H1 (cell line): Measurements from ENCODE around the gene APC2. TPM values are rescaled to one million over a fixed set of nuclear protein-coding genes. Genes with fewer than 3 reads are reported as not detected.
A peak's percentile ranks its signal among the peaks of the same experiment; 100 is the strongest.

Experiments used
- CTCF ChIA-PET: fragments of 300-600 bp; sonication (Branson Sonifier 250); formaldehyde crosslinking; loops from one replicate; lab custom pipeline; 2021; ENCODE audit not compliant: partially characterized antibody; lab: Charles Lee
- POLR2A ChIA-PET: fragments of 300-600 bp; sonication (Branson Sonifier 250); formaldehyde crosslinking; loops from one replicate; lab custom pipeline; 2021; ENCODE audit warnings: inconsistent platforms; ENCODE audit not compliant: partially characterized antibody; lab: Charles Lee
- DNase-seq, 2 experiments: peaks; one replicate each; pipeline versions ENCODE4 v3.0.0 to v3.0.0-alpha.2; 2010 to 2022; ENCODE audit warnings: low spot score in 2 of 2, low read depth in 1 of 2, mixed read lengths in 1 of 2
- FAIRE-seq: peaks from 2 replicates; lab custom pipeline; 2011; peaks lifted over from hg19 to GRCh38; lab: Jason Lieb, UNC
- H2AFZ ChIP-seq: 2 replicates; pipeline ENCODE4 v1.8.1; 2012; ENCODE audit warnings: low read length, inconsistent platforms
- H2AK5ac ChIP-seq: 2 replicates; pipeline ENCODE4 v1.6.1; 2013; ENCODE audit warnings: low read depth, low read length
- H2BK120ac ChIP-seq: replicated peaks from 2 replicates; pipeline ENCODE3; 2013; ENCODE audit warnings: low read depth, low read length, inconsistent platforms
- H2BK12ac ChIP-seq: 2 replicates; pipeline ENCODE4 v1.6.1; 2013; ENCODE audit warnings: low read depth, low read length
- H2BK15ac ChIP-seq: 2 replicates; pipeline ENCODE4 v1.6.1; 2013; ENCODE audit warnings: low read length
- H2BK20ac ChIP-seq: 2 replicates; pipeline ENCODE4 v1.6.1; 2013; ENCODE audit warnings: low read length
- H2BK5ac ChIP-seq: 2 replicates; pipeline ENCODE4 v1.6.1; 2013; ENCODE audit warnings: low read depth, low read length
- H3K14ac ChIP-seq: 2 replicates; pipeline ENCODE4 v1.6.1; 2013; ENCODE audit warnings: inconsistent platforms; ENCODE audit not compliant: insufficient read length
- H3K18ac ChIP-seq: 2 replicates; pipeline ENCODE4 v1.6.1; 2013; ENCODE audit warnings: low read length; ENCODE audit errors: extremely low read depth
- H3K23ac ChIP-seq: 2 replicates; pipeline ENCODE4 v1.6.1; 2013; ENCODE audit warnings: inconsistent platforms; ENCODE audit not compliant: insufficient read length
- H3K23me2 ChIP-seq: 2 replicates; pipeline ENCODE4 v1.6.1; 2013; ENCODE audit warnings: low read depth, low read length
- H3K27ac ChIP-seq: 2 replicates; pipeline ENCODE4 v1.6.1; 2011; ENCODE audit warnings: low read depth, low read length, inconsistent platforms
- H3K27me3 ChIP-seq, 4 experiments: replicated peaks in 1 of 4; 1 replicate in 1 of 4; 2 replicates in 3 of 4; pipeline versions ENCODE4 v1.6.1 to v1.8.1; 2011 to 2013; ENCODE audit warnings: low read length in 3 of 4, mild to moderate bottlenecking in 3 of 4, inconsistent platforms in 2 of 4, mixed read lengths in 2 of 4, moderate library complexity in 1 of 4; ENCODE audit not compliant: control insufficient read depth in 3 of 4, insufficient read depth in 3 of 4; ENCODE audit errors: extremely low read depth in 1 of 4
- H3K36me3 ChIP-seq, 4 experiments: 2 replicates each; pipeline versions ENCODE4 v1.6.1 to v1.8.1; 2011 to 2013; ENCODE audit warnings: mild to moderate bottlenecking in 4 of 4, low read length in 3 of 4, moderate library complexity in 2 of 4, control low read depth in 1 of 4, inconsistent platforms in 1 of 4; ENCODE audit not compliant: insufficient read depth in 4 of 4, control insufficient read depth in 2 of 4
- H3K4ac ChIP-seq: replicated peaks from 2 replicates; pipeline ENCODE3; 2013; ENCODE audit warnings: low read length, low read depth, mixed read lengths, inconsistent platforms; ENCODE audit not compliant: insufficient read length
- H3K4me1 ChIP-seq, 4 experiments: replicated peaks in 1 of 4; 1 replicate in 1 of 4; 2 replicates in 3 of 4; pipeline versions ENCODE4 v1.6.1 to v1.8.1; 2011 to 2013; ENCODE audit warnings: low read length in 3 of 4, inconsistent platforms in 2 of 4, mixed read lengths in 1 of 4; ENCODE audit not compliant: insufficient read depth in 4 of 4, control insufficient read depth in 3 of 4
- H3K4me2 ChIP-seq, 2 experiments: 2 replicates each; pipeline versions ENCODE4 v1.6.1 to v1.8.1; 2011 to 2013; ENCODE audit warnings: low read depth in 2 of 2, low read length in 2 of 2, control low read depth in 1 of 2, inconsistent platforms in 1 of 2, mild to moderate bottlenecking in 1 of 2; ENCODE audit not compliant: insufficient read depth in 1 of 2
- H3K4me3 ChIP-seq, 4 experiments: fragments of 200-600, 300-600 bp in 1 of 4; sonication (generic), shearing (Covaris generic), sonication (Bioruptor Twin) in 1 of 4; 2 replicates each; pipeline versions ENCODE4 v1.5.1 to v1.8.1; 2011 to 2016; ENCODE audit warnings: low read length in 4 of 4, low read depth in 3 of 4, control low read depth in 2 of 4, inconsistent platforms in 2 of 4, mild to moderate bottlenecking in 2 of 4, mixed read lengths in 1 of 4, moderate library complexity in 1 of 4; ENCODE audit not compliant: insufficient read depth in 2 of 4; ENCODE audit errors: extremely low read depth in 1 of 4
- H3K56ac ChIP-seq: replicated peaks from 2 replicates; pipeline ENCODE3; 2013; ENCODE audit warnings: low read depth, mild to moderate bottlenecking, mixed read lengths, low read length, inconsistent platforms; ENCODE audit not compliant: insufficient read length
- H3K79me1 ChIP-seq: 2 replicates; pipeline ENCODE4 v1.6.1; 2013; ENCODE audit warnings: low read depth, low read length, control low read depth
- H3K79me2 ChIP-seq, 2 experiments: 2 replicates each; pipeline versions ENCODE4 v1.6.1 to v1.8.1; 2012 to 2013; ENCODE audit warnings: low read length in 2 of 2, mild to moderate bottlenecking in 2 of 2, inconsistent platforms in 1 of 2; ENCODE audit not compliant: insufficient read depth in 2 of 2, control insufficient read depth in 1 of 2
- H3K9ac ChIP-seq, 4 experiments: replicated peaks in 1 of 4; 1 replicate in 1 of 4; 2 replicates in 3 of 4; pipeline versions ENCODE4 v1.6.1 to v1.8.1; 2011 to 2013; ENCODE audit warnings: low read depth in 3 of 4, low read length in 3 of 4, control low read depth in 2 of 4, mild to moderate bottlenecking in 2 of 4, moderate library complexity in 2 of 4, inconsistent platforms in 1 of 4; ENCODE audit errors: extremely low read depth in 1 of 4
- H3K9me3 ChIP-seq, 2 experiments: 2 replicates each; pipeline versions ENCODE4 v1.6.1 to v1.8.1; 2012 to 2013; ENCODE audit warnings: mild to moderate bottlenecking in 2 of 2, moderate library complexity in 2 of 2, control low read depth in 1 of 2, inconsistent platforms in 1 of 2, low read depth in 1 of 2, low read length in 1 of 2, mixed read lengths in 1 of 2; ENCODE audit not compliant: insufficient read depth in 2 of 2
- H4K20me1 ChIP-seq, 2 experiments: replicated peaks in 1 of 2; 2 replicates each; pipeline versions ENCODE3 to v1.8.1; 2011 to 2013; ENCODE audit warnings: inconsistent platforms in 2 of 2, low read length in 2 of 2, mild to moderate bottlenecking in 1 of 2; ENCODE audit not compliant: insufficient read depth in 2 of 2, control insufficient read depth in 1 of 2
- H4K5ac ChIP-seq: 2 replicates; pipeline ENCODE4 v1.6.1; 2013; ENCODE audit warnings: low read length, low read depth, mixed read lengths, inconsistent platforms; ENCODE audit not compliant: insufficient read length
- H4K8ac ChIP-seq: 2 replicates; pipeline ENCODE4 v1.8.0; 2013; ENCODE audit warnings: mild to moderate bottlenecking, moderate library complexity, low read length, inconsistent platforms; ENCODE audit not compliant: insufficient read depth; ENCODE audit errors: extremely low read depth
- H4K91ac ChIP-seq: replicated peaks from 2 replicates; pipeline ENCODE3; 2013; ENCODE audit warnings: low read length, mixed read lengths, inconsistent platforms; ENCODE audit not compliant: insufficient read length
- E2F6 ChIP-seq: IDR thresholded peaks from 2 replicates; pipeline ENCODE4 v1.6.1; 2012; ENCODE audit warnings: inconsistent platforms
- HDAC2 ChIP-seq, 2 experiments: fragments of 300-600 bp in 1 of 2; sonication (generic) in 1 of 2; IDR thresholded peaks; 2 replicates each; pipeline ENCODE4 v1.6.1; 2011 to 2012; ENCODE audit warnings: low read depth in 2 of 2, low read length in 2 of 2, mild to moderate bottlenecking in 2 of 2, moderate library complexity in 2 of 2, borderline replicate concordance in 1 of 2, inconsistent platforms in 1 of 2
- KDM1A ChIP-seq: fragments of 200-600, 300-600 bp; sonication (generic); IDR thresholded peaks from 2 replicates; pipeline ENCODE4 v1.7.1; 2016; ENCODE audit warnings: mild to moderate bottlenecking, low read length, borderline replicate concordance
- RAD21 ChIP-seq, 2 experiments: IDR thresholded peaks in 1 of 2; conservative IDR thresholded peaks in 1 of 2; 2 replicates each; pipeline ENCODE4 v1.6.1; 2011; ENCODE audit warnings: low read depth in 2 of 2, low read length in 2 of 2, improper control_type of control experiment in 1 of 2, inconsistent platforms in 1 of 2, mild to moderate bottlenecking in 1 of 2, moderate library complexity in 1 of 2
- RBBP5 ChIP-seq: IDR thresholded peaks from 2 replicates; pipeline ENCODE4 v1.7.1; 2012; ENCODE audit warnings: low read depth, mild to moderate bottlenecking, inconsistent platforms, low read length, moderate library complexity, borderline replicate concordance
- ZNF274 ChIP-seq: IDR thresholded peaks from 2 replicates; pipeline ENCODE4 v1.7.0; 2012; ENCODE audit warnings: low read length, borderline replicate concordance; ENCODE audit errors: extremely low read depth
- WGBS, 2 experiments: shearing (Covaris generic) in 1 of 2; methylation state at CpG; one replicate each; pipeline versions ENCODE4 v1.1.6 to v1.1.7; 2013 to 2015; ENCODE audit warnings: low lambda C conversion rate in 2 of 2, mixed read lengths in 2 of 2, inconsistent platforms in 1 of 2, low coverage in 1 of 2, missing lambda C conversion rate in 1 of 2; ENCODE audit not compliant: insufficient replicate concordance in 2 of 2, insufficient coverage in 1 of 2, insufficient read length in 1 of 2; ENCODE audit errors: extremely low coverage in 1 of 2, missing lambda C conversion rate in 1 of 2; 5-methylcytosine and 5-hydroxymethylcytosine counted together
- polyA plus RNA-seq, 7 experiments: library from polyadenylated mRNA; depleted of rRNA in 3 of 7; stranded (reverse) in 5 of 7; unstranded in 2 of 7; fragments of >200 nt in 5 of 7; fragments of 200-250 nt in 2 of 7; gene quantifications; 1 replicate in 5 of 7; 2 replicates in 1 of 7; 4 replicates in 1 of 7; pipeline versions ENCODE4 v1.2.1 to v1.2.3, GENCODE V29; 2011 to 2013; ENCODE audit warnings: missing spikeins in 2 of 7, mixed read lengths in 2 of 7
- total RNA-seq: library from RNA; stranded (reverse); fragmentation: NEBNext Ultra II Directional; extraction: Animal tissue kit (Norgen Biotek cat#: 25700); gene quantifications from 2 replicates; pipeline ENCODE4 v1.2.1, GENCODE V29; 2021

Gene APC2
- total and polyA plus RNA-seq, 2 of the 8 experiments (the other 6 are each of a cell fraction or from before 2014, with no cell fraction given), result 1.3 to 4.1 TPM

- Histone ChIP-seq H2BK15ac (no peak within 1 kb of the TSS), H3K23ac (no peak within 1 kb of the TSS), H2AK5ac (no peak within 1 kb of the TSS), H3K79me1 (no peaks in the 10 kb centered on the region), H3K27me3 (peaks cover 0 to 10% (median 5%) of the 10 kb centered on the region in 4 experiments; a peak in 5 of 7 replicates), H3K18ac (no peak within 1 kb of the TSS), H2BK5ac (no peak within 1 kb of the TSS), H3K23me2 (peaks cover 4% of the 10 kb centered on the region; the same call in 1 of the 2 replicates), H4K5ac (no peak within 1 kb of the TSS), H3K4me2 (peak within 1 kb of the TSS; percentile 38 to 60; a peak in 3 of 4 replicates), H4K20me1 (peaks cover 0 to 6% of the 10 kb centered on the region in 2 experiments), H2BK12ac (no peak within 1 kb of the TSS), H3K79me2 (no peaks in the 10 kb centered on the region), H3K9ac (no peak within 1 kb of the TSS), H3K4me1 (peaks cover 0 to 3% (median 0%) of the 10 kb centered on the region in 4 experiments; a peak in 3 of 7 replicates), H3K36me3 (no peaks in the 10 kb centered on the region), H4K8ac (peak within 1 kb of the TSS; percentile 51), H3K27ac (no peak within 1 kb of the TSS), H2AFZ (no peak within 1 kb of the TSS), H2BK20ac (no peak within 1 kb of the TSS), H3K14ac (no peak within 1 kb of the TSS), H3K4me3 (peak within 1 kb of the TSS in 3 of 4 experiments; percentile 7 to 55 (median 8); a peak in 5 of 8 replicates), H4K91ac (no peak within 1 kb of the TSS), H3K56ac (no peak within 1 kb of the TSS), H3K4ac (no peak within 1 kb of the TSS), H3K9me3 (no peaks in the 10 kb centered on the region), H2BK120ac (no peak within 1 kb of the TSS)
- DNase-seq (no peak), FAIRE-seq (no peak)
- 40% methylated on average over 9 of the region's 78 CpGs; no CpG with 5 or more reads in 1 of the 2 experiments for WGBS, 2 experiments
- CTCF ChIA-PET, result interaction anchor here (1.5 kb wide), 1 partner anchor 37 kb away, joined by 3 read pairs; no protein-coding TSS in a partner anchor
- POLR2A ChIA-PET, result interaction anchor here (1.3 kb wide), 2 partner anchors 41 to 74 kb away, joined by 3 read pairs; no protein-coding TSS in a partner anchor
- no peak for TF ChIP-seq ZNF274
- no peak for TF ChIP-seq RBBP5
- TF ChIP-seq RAD21 (IDR thresholded peaks at IDR 0.05 in 1 of 2, conservative IDR thresholded peaks at IDR 0.05 in 1 of 2; ENCODE audit: low read depth in 2 of 2, low read length in 2 of 2), result peak in 1 of 2 experiments; percentile 29; a peak in 2 of 4 replicates
- TF ChIP-seq E2F6, result no peak
- peak; percentile 95 for TF ChIP-seq KDM1A
- peak in 1 of 2 experiments; percentile 11; a peak in 1 of 4 replicates for TF ChIP-seq HDAC2 (IDR thresholded peaks at IDR 0.05; ENCODE audit: borderline replicate concordance in 1 of 2, low read depth in 2 of 2, low read length in 2 of 2)
Observed at GRCh38 chr19:1512671-1513498, 63.0 kb downstream of the APC2 start, which contains the start of gene ADAMTSL5. Gene ADAMTSL5 (minus strand): TSS chr19:1513019. CDS start chr19:1510943, 2,076 bp downstream.
